Heart right ventricle (tissue), 16 donors: ENCODE results near the gene ABHD16A. TPM values are rescaled to one million over a fixed set of nuclear protein-coding genes. Genes with fewer than 3 reads are reported as not detected.

Experiments used
- ATAC-seq, 8 donors: fragments of 200-7000 bp; cut with Tn5 transposase; one replicate each; pipeline ENCODE4 v1.9.1; 2020; ENCODE audit warnings: mild to moderate bottlenecking in 8 of 8, moderate library complexity in 8 of 8, moderate number of reproducible peaks in 1 of 8
- DNase-seq, 2 donors: peaks; one replicate each; pipeline ENCODE4 v3.0.0-alpha.2; 2020
- H3K27ac ChIP-seq, 10 donors: fragments of 200-600 bp; sonication (generic) in 2 of 10; one replicate each; pipeline versions ENCODE4 v1.5.0 to v1.8.0; 2020 to 2022; ENCODE audit warnings: mild to moderate bottlenecking in 3 of 10
- H3K27me3 ChIP-seq, 7 donors: fragments of 200-600 bp; one replicate each; pipeline ENCODE4 v1.8.0; 2021 to 2022; ENCODE audit warnings: mild to moderate bottlenecking in 2 of 7
- H3K36me3 ChIP-seq, 9 donors: fragments of 200-600 bp; sonication (generic) in 1 of 9; one replicate each; pipeline versions ENCODE4 v1.5.0 to v1.8.0; 2020 to 2022; ENCODE audit warnings: mild to moderate bottlenecking in 2 of 9
- H3K4me1 ChIP-seq, 9 donors: fragments of 200-600 bp; sonication (generic) in 1 of 9; one replicate each; pipeline versions ENCODE4 v1.5.0 to v1.8.0; 2020 to 2022; ENCODE audit warnings: mild to moderate bottlenecking in 4 of 9
- H3K4me3 ChIP-seq, 10 donors: fragments of 200-600 bp; sonication (generic) in 2 of 10; one replicate each; pipeline versions ENCODE4 v1.5.0 to v1.8.0; 2020 to 2022; ENCODE audit warnings: mild to moderate bottlenecking in 7 of 10, moderate library complexity in 2 of 10
- H3K9me3 ChIP-seq, 11 donors: fragments of 200-600 bp in 10 of 11; sonication (generic) in 2 of 11; one replicate each; pipeline versions ENCODE4 v1.5.0 to v1.8.0; 2013 to 2022; ENCODE audit warnings: mild to moderate bottlenecking in 2 of 11, control low read depth in 1 of 11, moderate library complexity in 1 of 11
- CTCF ChIP-seq, 9 donors: fragments of 200-600 bp; sonication (generic) in 2 of 9; IDR thresholded peaks; one replicate each; pipeline versions ENCODE4 v1.5.0 to v1.8.0; 2021 to 2022; ENCODE audit warnings: antibody characterized with exemption in 9 of 9, mild to moderate bottlenecking in 5 of 9, moderate library complexity in 1 of 9
- WGBS, 2 donors: extraction: QIAGEN DNeasy Blood & Tissue Kit; methylation state at CpG; one replicate each; pipeline ENCODE4 v1.1.7; 2013; ENCODE audit warnings: inconsistent platforms in 1 of 2; 5-methylcytosine and 5-hydroxymethylcytosine counted together
- intact Hi-C, 10 donors: fragments of 100-400 bp; cut with DNase I; formaldehyde crosslinking; loops; one replicate each; pipeline versions ENCODE4 v1.11.1 to v1.14.2; 2022
- polyA plus RNA-seq, 2 donors: library from polyadenylated mRNA; stranded (reverse); fragments of 200-250 nt; gene quantifications; one replicate each; pipeline ENCODE4 v1.2.3, GENCODE V29; 2013
- total RNA-seq, 10 donors: library from RNA; stranded (reverse); fragmentation: NEBNext Ultra II Directional in 3 of 10; extraction: Animal tissue kit (Norgen Biotek cat#: 25700) in 3 of 10; gene quantifications; one replicate each; pipeline versions ENCODE4 v1.2.1 to v1.2.4, GENCODE V29; 2021 to 2023
- donor health status: Arrhythmogenic right ventricular cardiomyopathy.
- donor health status: ischemic (EF 13 %, LVEDD 7.1; RV severe dilation, severe dysfunction).
- donor health status: healthy with polysubstance abuse.
- donor health status: DM: no; HTN: yes; CAD: no.
- donor health status: DM: no; HTN: no; CAD: no.
- donor health status: ischemic (EF 25% LVEDD 6.9; RV normal size, moderate dysfunction).
- donor health status: ischemic (EF 25% LVEDD 5.7; RV mildly dilated, moderate dysfunction).
- donor health status: healthy.
- donor health status: DM: yes; HTN: yes; CAD: no.
- donor health status: Ischemic cardiomyopathy.
- donor health status: ischemic (EF 35%, LVEDD 5.7; RV mildly dilated, moderate dysfunction).
- donor health status: nonischemic (EF 11% LVEDD 7.7; RV severe dilation, severe dysfunction).
- donor health status: DM: yes; HTN: yes; CAD: no.
- donor health status: PGD.
- donor health status: ischemic (EF 29% LVEDD 5.4; RV normal size, mild dysfunction).
- donor health status: nonischemic (EF 23%, LVEDD 6.1; RV moderate dilation, normal function).

Gene ABHD16A
- total and polyA plus RNA-seq, 12 donors: 24.3 to 45.2 (median 28.7) TPM

DNA sequence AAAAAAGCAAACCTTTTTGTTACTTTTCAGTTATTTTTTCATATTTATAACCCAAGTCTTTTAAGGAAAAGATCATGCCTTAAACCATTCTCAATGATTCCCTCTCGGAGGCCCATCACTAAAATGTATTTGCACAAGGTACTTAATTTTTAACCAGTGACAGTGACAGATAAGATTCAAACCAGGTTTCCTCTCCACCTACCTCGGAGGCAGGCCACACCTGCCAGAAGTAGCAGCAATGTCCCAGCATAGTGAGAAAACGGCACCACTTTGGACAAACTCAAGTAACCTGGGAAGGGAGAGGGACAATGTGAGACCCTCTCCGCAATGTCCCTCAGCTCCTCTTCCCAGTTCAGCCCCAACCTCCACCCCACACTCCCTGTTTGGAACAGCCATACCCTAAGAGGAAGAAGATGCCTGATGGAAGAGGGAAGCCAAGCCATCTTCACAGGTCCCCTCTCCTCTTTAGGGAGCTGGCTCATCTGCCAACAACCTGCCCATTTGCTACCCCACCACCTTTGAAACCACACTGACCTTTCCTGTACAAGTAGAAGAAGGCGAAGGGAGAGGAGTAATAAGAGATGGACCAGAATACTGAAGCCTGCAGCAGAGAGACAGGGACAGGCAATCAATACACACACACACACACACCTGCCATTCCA, 2.3 kb downstream of the ABHD16A start:
- Histone ChIP-seq H3K4me1 (peaks cover 11 to 41% (median 22%) of the 10 kb centered on the region in 9 donors), H3K4me3 (no peak overlapping the region), H3K27ac (peak overlapping the region in 1 of 10 donors; percentile 17), H3K36me3 (peaks cover 0 to 55% (median 19%) of the 10 kb centered on the region in 9 donors), H3K9me3 (no peaks in the 10 kb centered on the region), H3K27me3 (no peaks in the 10 kb centered on the region)
- intact Hi-C loops: loop anchor here in 1 of 10 donors (1.0 kb wide), 1 partner anchor 28 kb away; the partner anchor contains the start of gene DDAH2
- ATAC-seq: no peak
- WGBS, 2 donors: 92% methylated on average over 5 of the region's 5 CpGs
- no peak for DNase-seq
- no peak for TF ChIP-seq CTCF (IDR thresholded peaks at IDR 0.05)

- intact Hi-C loops: no loop called here
- Histone ChIP-seq H3K27me3 (no peaks in the 10 kb centered on the region), H3K4me1 (peaks cover 8 to 35% (median 18%) of the 10 kb centered on the region in 9 donors), H3K36me3 (peaks cover 0 to 88% (median 46%) of the 10 kb centered on the region in 9 donors), H3K4me3 (no peak overlapping the region), H3K9me3 (no peaks in the 10 kb centered on the region), H3K27ac (peak overlapping the region in 1 of 10 donors; percentile 31)
- no peak for DNase-seq
- TF ChIP-seq CTCF (IDR thresholded peaks at IDR 0.05): no peak
- 38 to 47% methylated on average over 3 of the region's 3 CpGs for WGBS, 2 donors
- no peak for ATAC-seq
These were observed 5.6 kb downstream of the ABHD16A start for GRCh38 chr6:31697555-31697954.

DNA sequence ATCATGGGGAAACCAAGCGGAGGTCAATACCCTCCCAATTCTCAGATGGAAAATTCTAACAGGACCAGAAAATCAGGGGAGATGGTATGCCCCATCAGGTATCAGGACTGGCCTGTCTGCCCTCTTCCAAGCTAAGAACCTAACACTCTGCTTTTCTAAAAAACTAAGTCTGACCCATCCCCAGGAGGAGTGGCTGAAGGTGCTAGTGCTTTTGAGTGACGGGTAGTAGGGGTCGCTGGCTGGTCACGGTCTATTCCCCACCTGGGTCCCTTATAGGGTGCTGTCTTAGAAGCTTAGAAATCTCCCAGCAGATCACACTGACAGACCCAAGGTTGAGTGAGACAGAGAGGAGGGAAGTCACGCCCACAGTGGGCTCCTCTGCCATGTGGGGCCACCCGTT, 9.6 kb downstream of the ABHD16A start:
- ATAC-seq (no peak), DNase-seq (no peak)
- 91 to 92% methylated on average over 6 of the region's 6 CpGs for WGBS, 2 donors
- H3K36me3 ChIP-seq: peaks cover 0 to 100% (median 70%) of the 10 kb centered on the region in 9 donors
- H3K27me3 ChIP-seq: no peaks in the 10 kb centered on the region
- intact Hi-C loops: no loop called here
- H3K27ac ChIP-seq: no peak overlapping the region
- peaks cover 0 to 16% (median 0%) of the 10 kb centered on the region in 9 donors for H3K4me1 ChIP-seq
- no peaks in the 10 kb centered on the region for H3K9me3 ChIP-seq
- no peak overlapping the region for H3K4me3 ChIP-seq
- no peak for TF ChIP-seq CTCF (IDR thresholded peaks at IDR 0.05)

- WGBS, 2 donors: 83 to 86% methylated on average over 9 of the region's 9 CpGs
- Histone ChIP-seq H3K36me3 (peaks cover 0 to 100% (median 74%) of the 10 kb centered on the region in 9 donors), H3K9me3 (no peaks in the 10 kb centered on the region), H3K27ac (no peak overlapping the region), H3K4me1 (peaks cover 0 to 10% (median 0%) of the 10 kb centered on the region in 9 donors), H3K4me3 (no peak overlapping the region), H3K27me3 (no peaks in the 10 kb centered on the region)
- no peak for ATAC-seq
- intact Hi-C loops: no loop called here
- no peak for DNase-seq
- TF ChIP-seq CTCF (IDR thresholded peaks at IDR 0.05): no peak
These were observed 10.2 kb downstream of the ABHD16A start for GRCh38 chr6:31692886-31693285.
